Measurements from ENCODE around the gene CPTP.

DNA sequence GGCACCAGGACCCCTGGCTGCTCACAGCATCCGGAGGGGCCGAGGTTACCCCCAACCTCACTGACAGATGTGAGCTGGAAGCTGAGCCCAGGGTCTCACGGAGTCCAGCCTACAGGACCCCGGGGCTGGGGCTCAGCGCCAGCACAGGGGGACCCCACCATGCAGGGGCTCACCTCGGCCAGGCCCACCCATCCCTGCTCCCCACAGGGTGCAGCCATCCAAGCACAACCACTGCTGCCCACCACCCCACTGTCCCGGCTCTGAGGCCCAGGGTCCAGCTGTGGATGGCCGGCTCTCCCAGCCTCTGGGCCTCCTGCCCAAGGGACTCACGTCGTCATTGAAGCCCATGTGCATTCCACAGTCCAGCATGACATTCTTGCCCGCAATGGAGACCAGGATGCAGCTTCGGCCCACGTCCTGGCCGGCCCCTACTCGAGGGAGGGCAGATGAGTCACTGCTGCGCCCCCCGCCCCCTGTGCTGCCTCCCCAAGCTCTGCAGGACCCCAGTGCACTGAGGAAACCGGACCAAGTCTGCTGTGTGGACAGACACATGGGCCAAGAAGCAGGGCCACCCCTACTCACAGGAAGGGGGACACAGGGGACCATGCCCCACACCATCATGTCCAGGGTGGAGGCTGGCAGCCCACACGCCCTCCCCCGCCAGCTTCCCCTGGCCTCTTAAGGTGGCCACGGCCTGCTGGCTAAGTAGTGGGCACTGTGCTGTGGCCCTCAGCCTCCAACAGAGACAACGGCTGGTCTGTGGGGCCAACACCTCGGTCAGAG, 3.7 kb upstream of the CPTP start:
- TF ChIP-seq ZNF274 (IDR thresholded peaks at IDR 0.05; ENCODE audit: low read depth, low read length) (no peak), YY1 (IDR thresholded peaks at IDR 0.05; ENCODE audit: insufficient read depth, insufficient read length) (no peak), SUZ12 (IDR thresholded peaks at IDR 0.05; ENCODE audit: extremely low read depth, insufficient read depth, insufficient read length) (no peak)
